GM23338 (cell line): ENCODE measurements around the gene TMEM101. TPM values are rescaled to one million over a fixed set of nuclear protein-coding genes. Genes with fewer than 3 reads are reported as not detected.

Experiments used
- ATAC-seq: fragments of 200-7000 bp; cut with Tn5 transposase; 3 replicates; pipeline ENCODE4 v1.9.1; 2020
- DNase-seq: peaks from one replicate; pipeline ENCODE4 v3.0.0-alpha.2; 2015; ENCODE audit warnings: low spot score
- H2AFZ ChIP-seq: fragments of 200-600 bp; sonication (generic); 2 replicates; pipeline ENCODE4 v1.8.0; 2016; ENCODE audit warnings: antibody characterized with exemption, mild to moderate bottlenecking, moderate library complexity
- H3F3A ChIP-seq: fragments of 200-600 bp; sonication (generic); replicated peaks from 2 replicates; pipeline ENCODE4 v1.8.0; 2017; ENCODE audit warnings: antibody characterized with exemption, mixed run types, low read depth
- H3K27ac ChIP-seq: fragments of 200-600 bp; sonication (generic); 2 replicates; pipeline ENCODE4 v1.6.1; 2016; ENCODE audit warnings: low read depth
- H3K27me3 ChIP-seq: fragments of 200-600 bp; sonication (generic); 2 replicates; pipeline ENCODE4 v1.8.0; 2016; ENCODE audit warnings: mild to moderate bottlenecking, mixed run types, moderate library complexity; ENCODE audit not compliant: insufficient read depth
- H3K36me3 ChIP-seq: fragments of 200-600 bp; sonication (generic); 2 replicates; pipeline ENCODE4 v1.8.0; 2016; ENCODE audit warnings: mild to moderate bottlenecking; ENCODE audit not compliant: insufficient read depth
- H3K4me1 ChIP-seq: fragments of 200-600 bp; sonication (generic); 2 replicates; pipeline ENCODE4 v1.8.0; 2016; ENCODE audit warnings: mild to moderate bottlenecking, moderate library complexity; ENCODE audit not compliant: insufficient read depth
- H3K4me2 ChIP-seq: fragments of 200-600 bp; sonication (generic); 2 replicates; pipeline ENCODE4 v1.7.1; 2017; ENCODE audit warnings: mixed run types
- H3K4me3 ChIP-seq: fragments of 200-600 bp; sonication (generic); 2 replicates; pipeline ENCODE4 v1.6.1; 2016; ENCODE audit warnings: mixed run types
- H3K79me2 ChIP-seq: fragments of 200-600 bp; sonication (generic); replicated peaks from 2 replicates; pipeline ENCODE4 v1.8.0; 2017; ENCODE audit warnings: mild to moderate bottlenecking; ENCODE audit not compliant: insufficient read depth
- H3K9me2 ChIP-seq: fragments of 200-600 bp; sonication (generic); 2 replicates; pipeline ENCODE4 v1.8.0; 2017; ENCODE audit not compliant: insufficient read depth
- H4K20me1 ChIP-seq: fragments of 200-600 bp; sonication (generic); replicated peaks from 2 replicates; pipeline ENCODE4 v1.8.0; 2017; ENCODE audit warnings: mild to moderate bottlenecking; ENCODE audit not compliant: insufficient read depth
- H3K27ac Mint-ChIP-seq: 2 replicates; pipeline ENCODE4 v1.8.0; 2020; ENCODE audit warnings: inconsistent platforms, mild to moderate bottlenecking, moderate library complexity, mixed read lengths
- H3K27me3 Mint-ChIP-seq: 3 replicates; pipeline ENCODE4 v1.8.0; 2022; ENCODE audit warnings: low read depth, mild to moderate bottlenecking, moderate library complexity, mixed read lengths, inconsistent platforms; ENCODE audit not compliant: insufficient read depth, poor library complexity
- H3K36me3 Mint-ChIP-seq: 3 replicates; pipeline ENCODE4 v1.8.0; 2021; ENCODE audit warnings: low read depth, mild to moderate bottlenecking, inconsistent platforms, moderate library complexity, mixed read lengths
- H3K4me1 Mint-ChIP-seq: 3 replicates; pipeline ENCODE4 v1.8.0; 2020; ENCODE audit warnings: mild to moderate bottlenecking, inconsistent platforms, mixed read lengths
- H3K4me3 Mint-ChIP-seq: 3 replicates; pipeline ENCODE4 v1.8.0; 2021; ENCODE audit warnings: moderate library complexity, mild to moderate bottlenecking, inconsistent platforms, mixed read lengths
- H3K9me3 Mint-ChIP-seq: 3 replicates; pipeline ENCODE4 v1.8.0; 2020; ENCODE audit warnings: moderate library complexity, mild to moderate bottlenecking, inconsistent platforms, mixed read lengths
- CTCF ChIP-seq, 2 experiments: fragments of 200-600 bp in 1 of 2; sonication (generic) in 1 of 2; conservative IDR thresholded peaks; 2 replicates each; pipeline versions ENCODE4 v1.5.1 to v1.6.1; 2016 to 2017; ENCODE audit warnings: antibody characterized with exemption in 2 of 2, low read depth in 2 of 2, mild to moderate bottlenecking in 2 of 2, moderate library complexity in 1 of 2
- ETS1 ChIP-seq: IDR thresholded peaks from 2 replicates; pipeline ENCODE4 v1.6.1; 2016; ENCODE audit warnings: antibody characterized with exemption
- EZH2 ChIP-seq: fragments of 200-600 bp; sonication (generic); IDR thresholded peaks from one replicate; pipeline ENCODE4 v1.8.0; 2017; ENCODE audit warnings: antibody characterized with exemption, mild to moderate bottlenecking, low read depth; ENCODE audit not compliant: unreplicated experiment
- EZH2phosphoT487 ChIP-seq: fragments of 200-600 bp; sonication (generic); IDR thresholded peaks from one replicate; pipeline ENCODE4 v1.8.1; 2018; ENCODE audit warnings: antibody characterized with exemption; ENCODE audit not compliant: unreplicated experiment
- JUNB ChIP-seq: IDR thresholded peaks from one replicate; pipeline ENCODE4 v1.6.1; 2016; ENCODE audit warnings: antibody characterized with exemption; ENCODE audit not compliant: unreplicated experiment
- NANOG ChIP-seq: IDR thresholded peaks from 2 replicates; pipeline ENCODE4 v1.6.1; 2016; ENCODE audit warnings: antibody characterized with exemption, borderline replicate concordance
- POLR2AphosphoS5 ChIP-seq: IDR thresholded peaks from 2 replicates; pipeline ENCODE4 v1.6.1; 2016; ENCODE audit warnings: antibody characterized with exemption, low read depth
- REST ChIP-seq: IDR thresholded peaks from one replicate; pipeline ENCODE4 v1.6.1; 2018; ENCODE audit warnings: antibody characterized with exemption; ENCODE audit not compliant: unreplicated experiment
- STAT1 ChIP-seq: IDR thresholded peaks from one replicate; pipeline ENCODE4 v1.6.1; 2016; ENCODE audit warnings: antibody characterized with exemption; ENCODE audit not compliant: unreplicated experiment
- polyA plus RNA-seq: library from polyadenylated mRNA; unstranded; fragments of >200 nt; fragmentation: Nextera tagmentation; extraction: Ambion mirVana; gene quantifications from 2 replicates; pipeline ENCODE4 v1.2.1, GENCODE V29; 2016
- total RNA-seq: library from RNA; depleted of rRNA; stranded (reverse); fragments of >200 nt; shearing (Covaris generic); gene quantifications from 2 replicates; pipeline ENCODE4 v1.2.3, GENCODE V29; 2014

TMEM101 gene
- total and polyA plus RNA-seq, 2 experiments from 2014 or later: 15.9 to 31.6 TPM

- TF ChIP-seq JUNB (no peak), CTCF (conservative IDR thresholded peaks at IDR 0.05; ENCODE audit: low read depth in 2 of 2) (no peak), POLR2AphosphoS5 (no peak), NANOG (no peak), ETS1 (no peak), EZH2phosphoT487 (no peak), REST (no peak), EZH2 (no peak)
Observed at GRCh38 chr17:44002141-44002848, 12.5 kb downstream of the TMEM101 start (continued).

GRCh38 chr17:44001461-44001920, 13.3 kb downstream of the TMEM101 start:
- Histone ChIP-seq H3K4me1 (peaks cover 6% of the 10 kb centered on the region), H3K4me3 (no peak overlapping the region), H3K79me2 (no peaks in the 10 kb centered on the region), H2AFZ (no peak overlapping the region), H3K9me2 (no peaks in the 10 kb centered on the region), H3K4me2 (no peak overlapping the region), H3K27me3 (peaks cover 38% of the 10 kb centered on the region), H3K27ac (no peak overlapping the region), H3F3A (no peaks in the 10 kb centered on the region), H3K36me3 (no peaks in the 10 kb centered on the region), H4K20me1 (no peaks in the 10 kb centered on the region)
- Mint-ChIP-seq H3K9me3 (no peaks in the 10 kb centered on the region), H3K27ac (no peak overlapping the region), H3K27me3 (peaks cover 33% of the 10 kb centered on the region), H3K4me3 (no peak overlapping the region; the same call in 2 of the 3 replicates), H3K4me1 (no peaks in the 10 kb centered on the region; the same call in 2 of the 3 replicates), H3K36me3 (no peaks in the 10 kb centered on the region)
- ATAC-seq (no peak), DNase-seq (no peak)
- TF ChIP-seq EZH2phosphoT487: no peak
- no peak for TF ChIP-seq REST
- TF ChIP-seq STAT1: no peak
